Myocyte (in vitro differentiated cells): ENCODE measurements around the gene YRDC. TPM values are rescaled to one million over a fixed set of nuclear protein-coding genes. Genes with fewer than 3 reads are reported as not detected.
"Not testable (repeated sequence)": the region's sequence is repeated elsewhere in the genome, so short reads cannot be mapped to it uniquely, and the experiment has no call there.

ENCODE experiments used
- DNase-seq: peaks from one replicate; pipeline ENCODE4 v3.0.0-alpha.2; 2012; ENCODE audit warnings: low read depth
- total RNA-seq: library from RNA; depleted of rRNA; stranded (reverse); fragments of >200 nt; gene quantifications from 2 replicates; pipeline ENCODE4 v1.2.3, GENCODE V29; 2014

YRDC gene
- total RNA-seq, 1 donor from 2014 or later, result 15.3 TPM

- DNase-seq, result no peak
These were observed 31.0 kb downstream of the YRDC start for GRCh38 chr1:37776946-37777516.

GRCh38 chr1:37771440-37771839 is 36.6 kb downstream of the YRDC start:
- DNase-seq, result not testable (repeated sequence)

GRCh38 chr1:37767488-37767887 is 40.5 kb downstream of the YRDC start:
- DNase-seq, result no peak

GRCh38 chr1:37765916-37766664 is 41.9 kb downstream of the YRDC start:
- peak; percentile 3 for DNase-seq

- DNase-seq, result no peak
These were observed 43.0 kb downstream of the YRDC start, which contains the start of gene EPHA10 for GRCh38 chr1:37764888-37765441. EPHA10 (minus strand) TSS chr1:37765120; CDS start chr1:37765066, 54 bp downstream.

GRCh38 chr1:37764414-37764825 is 43.6 kb downstream of the YRDC start:
- peak; percentile 29 for DNase-seq

- DNase-seq, result no peak
These were observed 44.1 kb downstream of the YRDC start for GRCh38 chr1:37763791-37764413.

- DNase-seq, result no peak
These were observed 45.5 kb downstream of the YRDC start for GRCh38 chr1:37762516-37762915.

- DNase-seq, result no peak
These were observed 46.5 kb downstream of the YRDC start for GRCh38 chr1:37761416-37762095.

- DNase-seq, result no peak
These were observed 48.6 kb downstream of the YRDC start for GRCh38 chr1:37759451-37759850.

GRCh38 chr1:37755951-37756560 is 52.0 kb downstream of the YRDC start:
- no peak for DNase-seq

- no peak for DNase-seq
These were observed 52.7 kb downstream of the YRDC start for GRCh38 chr1:37755290-37755689.

GRCh38 chr1:37753473-37754321 is 54.3 kb downstream of the YRDC start:
- no peak for DNase-seq

Other genes with a start within 250 kb of the YRDC start
- gene GNL2, start 212.3 kb downstream of the YRDC start, total RNA-seq, result 57.0 and 76.9 TPM in 2 replicates
- gene RSPO1, start 173.3 kb downstream of the YRDC start, total RNA-seq, result not detected in 2 replicates
- gene CDCA8, start 115.7 kb downstream of the YRDC start, total RNA-seq, result 0.05 and 0.26 TPM in 2 replicates
- not detected in 2 replicates for gene EPHA10, start 43.1 kb downstream of the YRDC start, total RNA-seq
- gene MANEAL, start 14.4 kb downstream of the YRDC start, total RNA-seq, result 10.6 and 10.8 TPM in 2 replicates
- 113 and 140 TPM in 2 replicates for gene C1orf122, start 418 bp downstream of the YRDC start, total RNA-seq
- 2.1 and 2.3 TPM in 2 replicates for gene MTF1, start 51.4 kb upstream of the YRDC start, total RNA-seq
- gene INPP5B, start 138.8 kb upstream of the YRDC start, total RNA-seq, result 15.7 and 16.8 TPM in 2 replicates
- 43.2 and 50.2 TPM in 2 replicates for gene SF3A3, start 181.8 kb upstream of the YRDC start, total RNA-seq
- gene FHL3, start 197.3 kb upstream of the YRDC start, total RNA-seq, result 42.2 and 70.1 TPM in 2 replicates
- gene UTP11, start 204.5 kb upstream of the YRDC start, total RNA-seq, result 95.8 and 137 TPM in 2 replicates
- gene POU3F1, start 238.6 kb upstream of the YRDC start, total RNA-seq, result 0.21 and 0.52 TPM in 2 replicates